ENCODE results near the gene INMT. TPM values are rescaled to one million over a fixed set of nuclear protein-coding genes. Genes with fewer than 3 reads are reported as not detected.

Gene INMT
- total and polyA plus RNA-seq, 2 of the 8 experiments (the other 6 are each of a cell fraction or from before 2014, with no cell fraction given): 0.60 to 0.94 TPM

DNA sequence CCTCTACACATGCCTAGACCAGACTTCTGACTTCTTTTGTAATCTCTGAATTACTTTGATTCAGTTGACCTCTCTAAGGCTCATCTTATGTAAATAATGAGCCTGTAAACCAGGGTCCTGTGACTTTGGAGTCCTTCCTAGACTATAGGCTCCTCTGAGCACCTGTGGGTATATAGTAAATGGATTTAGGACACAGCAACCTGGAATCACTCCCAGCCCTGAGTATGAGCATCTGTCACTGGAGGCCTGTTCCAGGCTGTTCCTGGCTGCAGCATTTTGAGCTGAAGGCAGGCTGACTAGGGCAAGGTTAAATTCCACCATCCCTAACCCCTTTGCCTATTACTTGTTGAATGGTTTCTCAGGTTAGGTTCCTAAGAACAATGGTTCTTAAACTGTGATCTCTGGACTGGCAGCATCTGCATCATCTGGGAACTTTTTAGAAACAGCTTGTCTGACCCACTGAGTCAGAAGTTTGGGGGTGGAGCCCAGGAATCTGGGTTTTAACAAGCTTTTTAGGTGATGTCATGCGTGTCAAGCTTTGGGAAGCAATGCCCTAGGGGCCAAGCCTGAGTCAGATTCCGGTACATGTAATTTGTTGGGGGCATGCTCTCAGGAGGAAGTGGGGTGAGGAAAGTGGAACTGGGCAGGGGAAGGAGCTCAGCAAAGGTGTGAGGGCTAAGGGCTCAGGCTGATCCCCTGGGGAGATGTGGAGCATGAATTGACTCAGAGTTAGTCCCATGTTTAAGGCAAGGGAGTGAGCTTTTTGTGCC lies 47.5 kb downstream of the INMT start:
- FAIRE-seq: no peak

More for the DNA sequence above, 47.5 kb downstream of the INMT start:
- TF ChIP-seq TCF12 (IDR thresholded peaks at IDR 0.05; ENCODE audit: low read depth, low read length): no peak
- TF ChIP-seq, protein P1, sequence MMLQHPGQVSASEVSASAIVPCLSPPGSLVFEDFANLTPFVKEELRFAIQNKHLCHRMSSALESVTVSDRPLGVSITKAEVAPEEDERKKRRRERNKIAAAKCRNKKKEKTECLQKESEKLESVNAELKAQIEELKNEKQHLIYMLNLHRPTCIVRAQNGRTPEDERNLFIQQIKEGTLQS (IDR thresholded peaks at IDR 0.05; ENCODE audit: insufficient read depth, low read depth, low read length): no peak
- TF ChIP-seq BRCA1 (IDR thresholded peaks at IDR 0.05; ENCODE audit: low read depth, low read length): no peak
- TF ChIP-seq CBX5 (IDR thresholded peaks at IDR 0.05; ENCODE audit: low read depth, low read length): no peak
- TF ChIP-seq SIRT6 (IDR thresholded peaks at IDR 0.05; ENCODE audit: low read length): no peak
- no peak for TF ChIP-seq ZNF274 (IDR thresholded peaks at IDR 0.05; ENCODE audit: borderline replicate concordance, extremely low read depth, low read length)
- no peak for TF ChIP-seq SIN3A (conservative IDR thresholded peaks at IDR 0.05 in 1 of 2, IDR thresholded peaks at IDR 0.05 in 1 of 2; ENCODE audit: low read depth in 1 of 2, low read length in 2 of 2)
- TF ChIP-seq CTBP2 (IDR thresholded peaks at IDR 0.05; ENCODE audit: borderline replicate concordance, insufficient read depth, insufficient read length, low read length): no peak
- no peak for TF ChIP-seq SAP30 (IDR thresholded peaks at IDR 0.05; ENCODE audit: insufficient read depth, insufficient replicate concordance, low read length)
- no peak for TF ChIP-seq POLR2AphosphoS5 (IDR thresholded peaks at IDR 0.05; ENCODE audit: low read depth, low read length)
- H4K8ac ChIP-seq (ENCODE audit: extremely low read depth, insufficient read depth, low read length): no peak overlapping the region
- POLR2A ChIA-PET (ENCODE audit: partially characterized antibody): no interaction called here
- H3K56ac ChIP-seq (replicated peaks; ENCODE audit: insufficient read length, low read depth, low read length): no peak overlapping the region
- no peak overlapping the region for H3K4ac ChIP-seq (replicated peaks; ENCODE audit: insufficient read length, low read depth, low read length)
- H3K18ac ChIP-seq (ENCODE audit: extremely low read depth, low read length): no peak overlapping the region
- 87% methylated on average over 2 of the region's 2 CpGs; no CpG with 5 or more reads in 1 of the 2 experiments for WGBS, 2 experiments (ENCODE audit: extremely low coverage in 1 of 2, insufficient coverage in 1 of 2, insufficient read length in 1 of 2, insufficient replicate concordance in 2 of 2, low coverage in 1 of 2, low lambda C conversion rate in 2 of 2, missing lambda C conversion rate in 1 of 2)
- H3K79me2 ChIP-seq (ENCODE audit: control insufficient read depth in 1 of 2, insufficient read depth in 2 of 2, low read length in 2 of 2): no peaks in the 10 kb centered on the region
- H3K23me2 ChIP-seq (ENCODE audit: low read depth, low read length): peaks cover 6% of the 10 kb centered on the region; the same call in 1 of the 2 replicates
- CTCF ChIA-PET (ENCODE audit: partially characterized antibody): interaction anchor here (0.6 to 2.2 kb wide), 31 partner anchors 8 to 738 kb away, joined by 3 to 14 read pairs (median 4); partner anchors contain the start of gene GHRHR
- H2BK20ac ChIP-seq (ENCODE audit: low read length): no peak overlapping the region
- H3K36me3 ChIP-seq (ENCODE audit: control insufficient read depth in 2 of 4, insufficient read depth in 4 of 4, low read length in 3 of 4): no peaks in the 10 kb centered on the region
- H3K4me3 ChIP-seq (ENCODE audit: extremely low read depth in 1 of 4, insufficient read depth in 2 of 4, low read depth in 3 of 4, low read length in 4 of 4): no peak overlapping the region
- H3K27ac ChIP-seq (ENCODE audit: low read depth, low read length): no peak overlapping the region
- H3K14ac ChIP-seq (ENCODE audit: insufficient read length): no peak overlapping the region
- H2BK15ac ChIP-seq (ENCODE audit: low read length): no peak overlapping the region
- no peak overlapping the region for H4K91ac ChIP-seq (replicated peaks; ENCODE audit: insufficient read length, low read length)
- no peak overlapping the region for H2AK5ac ChIP-seq (ENCODE audit: low read depth, low read length)
- H3K79me1 ChIP-seq (ENCODE audit: low read depth, low read length): no peaks in the 10 kb centered on the region; the same call in 1 of the 2 replicates
- H4K5ac ChIP-seq (ENCODE audit: insufficient read length, low read depth, low read length): no peak overlapping the region
- no peaks in the 10 kb centered on the region for H3K27me3 ChIP-seq (replicated peaks in 1 of 4; ENCODE audit: control insufficient read depth in 3 of 4, extremely low read depth in 1 of 4, insufficient read depth in 3 of 4, low read length in 3 of 4)
- H4K20me1 ChIP-seq (replicated peaks in 1 of 2; ENCODE audit: control insufficient read depth in 1 of 2, insufficient read depth in 2 of 2, low read length in 2 of 2): peaks cover 0 to 2% of the 10 kb centered on the region in 2 experiments
- no peak overlapping the region for H3K9ac ChIP-seq (replicated peaks in 1 of 4; ENCODE audit: extremely low read depth in 1 of 4, low read depth in 3 of 4, low read length in 3 of 4)
- H3K23ac ChIP-seq (ENCODE audit: insufficient read length): no peak overlapping the region
- peak in 1 of 2 experiments; percentile 27 for DNase-seq (ENCODE audit: low read depth in 1 of 2, low spot score in 2 of 2)
- H2AFZ ChIP-seq (ENCODE audit: low read length): no peak overlapping the region
- no peak overlapping the region for H2BK12ac ChIP-seq (ENCODE audit: low read depth, low read length)
- H2BK120ac ChIP-seq (replicated peaks; ENCODE audit: low read depth, low read length): no peak overlapping the region
- no peak overlapping the region for H3K4me2 ChIP-seq (ENCODE audit: insufficient read depth in 1 of 2, low read depth in 2 of 2, low read length in 2 of 2)
- no peaks in the 10 kb centered on the region for H3K9me3 ChIP-seq (ENCODE audit: insufficient read depth in 2 of 2, low read depth in 1 of 2, low read length in 1 of 2)
- H3K4me1 ChIP-seq (replicated peaks in 1 of 4; ENCODE audit: control insufficient read depth in 3 of 4, insufficient read depth in 4 of 4, low read length in 3 of 4): no peaks in the 10 kb centered on the region
- no peak overlapping the region for H2BK5ac ChIP-seq (ENCODE audit: low read depth, low read length)
